Keratinocyte (primary cell): ENCODE results near the gene PLEKHN1. TPM values are rescaled to one million over a fixed set of nuclear protein-coding genes. Genes with fewer than 3 reads are reported as not detected.
"Not testable (repeated sequence)": the region's sequence is repeated elsewhere in the genome, so short reads cannot be mapped to it uniquely, and the experiment has no call there.

Experiments used
- DNase-seq: peaks from one replicate; pipeline ENCODE4 v3.0.0-alpha.2; 2011; ENCODE audit warnings: low read depth, missing footprints, low spot score
- FAIRE-seq: peaks from 2 replicates; lab custom pipeline; 2011; peaks lifted over from hg19 to GRCh38; lab: Jason Lieb, UNC
- H2AFZ ChIP-seq: 2 replicates; pipeline ENCODE4 v1.6.0; 2012; ENCODE audit warnings: low read length, control low read depth, inconsistent platforms; ENCODE audit not compliant: control insufficient read depth
- H3K27ac ChIP-seq: 2 replicates; pipeline ENCODE4 v1.5.1; 2011; ENCODE audit warnings: low read length; ENCODE audit not compliant: control insufficient read depth, insufficient read depth
- H3K27me3 ChIP-seq: 3 replicates; pipeline ENCODE4 v1.6.0; 2011; ENCODE audit warnings: low read length; ENCODE audit not compliant: control insufficient read depth, insufficient read depth; ENCODE audit errors: extremely low read depth
- H3K36me3 ChIP-seq, 2 experiments: 2 replicates in 1 of 2; 3 replicates in 1 of 2; pipeline ENCODE4 v1.5.1; 2011; ENCODE audit warnings: low read length in 2 of 2, mild to moderate bottlenecking in 1 of 2; ENCODE audit not compliant: control insufficient read depth in 2 of 2, insufficient read depth in 2 of 2; ENCODE audit errors: extremely low read depth in 1 of 2
- H3K4me1 ChIP-seq: 3 replicates; pipeline ENCODE4 v1.5.1; 2011; ENCODE audit warnings: low read length; ENCODE audit not compliant: control insufficient read depth, insufficient read depth; ENCODE audit errors: extremely low read depth
- H3K4me2 ChIP-seq: 3 replicates; pipeline ENCODE4 v1.6.0; 2011; ENCODE audit warnings: low read depth, low read length; ENCODE audit not compliant: control insufficient read depth, insufficient read depth; ENCODE audit errors: extremely low read depth
- H3K4me3 ChIP-seq, 3 experiments: fragments of 200-600 bp in 1 of 3; sonication (generic) in 1 of 3; 2 replicates in 2 of 3; 3 replicates in 1 of 3; pipeline ENCODE4 v1.5.1; 2011 to 2016; ENCODE audit warnings: low read length in 3 of 3, mild to moderate bottlenecking in 3 of 3, control low read depth in 2 of 3, inconsistent platforms in 1 of 3, low read depth in 1 of 3, mixed read lengths in 1 of 3, mixed run types in 1 of 3, moderate library complexity in 1 of 3; ENCODE audit not compliant: control insufficient read depth in 2 of 3, insufficient read depth in 2 of 3; ENCODE audit errors: extremely low read depth in 1 of 3
- H3K79me2 ChIP-seq: 2 replicates; pipeline ENCODE4 v1.6.0; 2012; ENCODE audit warnings: low read length; ENCODE audit not compliant: control insufficient read depth, insufficient read depth
- H3K9ac ChIP-seq: 3 replicates; pipeline ENCODE4 v1.6.0; 2011; ENCODE audit warnings: low read length; ENCODE audit not compliant: control insufficient read depth, insufficient read depth; ENCODE audit errors: extremely low read depth
- H3K9me1 ChIP-seq: 3 replicates; pipeline ENCODE4 v1.6.0; 2011; ENCODE audit warnings: low read length; ENCODE audit not compliant: control insufficient read depth, insufficient read depth; ENCODE audit errors: extremely low read depth
- H3K9me3 ChIP-seq: 2 replicates; pipeline ENCODE4 v1.5.1; 2012; ENCODE audit warnings: low read depth, low read length; ENCODE audit not compliant: control insufficient read depth
- H4K20me1 ChIP-seq: 3 replicates; pipeline ENCODE4 v1.6.0; 2011; ENCODE audit warnings: low read length; ENCODE audit not compliant: control insufficient read depth, insufficient read depth; ENCODE audit errors: extremely low read depth
- EZH2 ChIP-seq: IDR thresholded peaks from one replicate; pipeline ENCODE4 v1.6.1; 2012; ENCODE audit warnings: inconsistent platforms, mild to moderate bottlenecking, low read length, moderate library complexity
- dilution Hi-C: fragments of 300-500 bp; cut with MboI; formaldehyde crosslinking; loops from one replicate; pipeline ENCODE4 v1.7.0; 2020; ENCODE audit warnings: low sequenced_read_pairs; ENCODE audit not compliant: extremely low pct_ligation_motif_present
- polyA plus RNA-seq, 5 experiments: library from polyadenylated mRNA; depleted of rRNA in 3 of 5; stranded (reverse) in 3 of 5; stranded (forward) in 1 of 5; unstranded in 1 of 5; fragments of >200 nt; gene quantifications; 1 replicate in 1 of 5; 2 replicates in 3 of 5; 3 replicates in 1 of 5; pipeline versions ENCODE4 v1.2.1 to v1.2.3, GENCODE V29; 2011 to 2012; ENCODE audit warnings: missing spikeins in 2 of 5, low read depth in 1 of 5, low replicate concordance in 1 of 5
- TF ChIP-seq, protein P1 (sequence below), 3 experiments: IDR thresholded peaks in 1 of 3; conservative IDR thresholded peaks in 1 of 3; optimal IDR thresholded peaks in 1 of 3; 2 replicates in 2 of 3; 3 replicates in 1 of 3; pipeline versions ENCODE3 to v1.5.1; 2011; ENCODE audit warnings: low read length in 3 of 3, mild to moderate bottlenecking in 3 of 3, moderate library complexity in 2 of 3, control low read depth in 1 of 3, inconsistent platforms in 1 of 3; ENCODE audit not compliant: insufficient read depth in 2 of 3; ENCODE audit errors: extremely low read depth in 1 of 3

The PLEKHN1 gene
- polyA plus RNA-seq, 1 donor (not counting 4 experiments of a cell fraction or from before 2014, with no cell fraction given): 2.5 TPM

DNA sequence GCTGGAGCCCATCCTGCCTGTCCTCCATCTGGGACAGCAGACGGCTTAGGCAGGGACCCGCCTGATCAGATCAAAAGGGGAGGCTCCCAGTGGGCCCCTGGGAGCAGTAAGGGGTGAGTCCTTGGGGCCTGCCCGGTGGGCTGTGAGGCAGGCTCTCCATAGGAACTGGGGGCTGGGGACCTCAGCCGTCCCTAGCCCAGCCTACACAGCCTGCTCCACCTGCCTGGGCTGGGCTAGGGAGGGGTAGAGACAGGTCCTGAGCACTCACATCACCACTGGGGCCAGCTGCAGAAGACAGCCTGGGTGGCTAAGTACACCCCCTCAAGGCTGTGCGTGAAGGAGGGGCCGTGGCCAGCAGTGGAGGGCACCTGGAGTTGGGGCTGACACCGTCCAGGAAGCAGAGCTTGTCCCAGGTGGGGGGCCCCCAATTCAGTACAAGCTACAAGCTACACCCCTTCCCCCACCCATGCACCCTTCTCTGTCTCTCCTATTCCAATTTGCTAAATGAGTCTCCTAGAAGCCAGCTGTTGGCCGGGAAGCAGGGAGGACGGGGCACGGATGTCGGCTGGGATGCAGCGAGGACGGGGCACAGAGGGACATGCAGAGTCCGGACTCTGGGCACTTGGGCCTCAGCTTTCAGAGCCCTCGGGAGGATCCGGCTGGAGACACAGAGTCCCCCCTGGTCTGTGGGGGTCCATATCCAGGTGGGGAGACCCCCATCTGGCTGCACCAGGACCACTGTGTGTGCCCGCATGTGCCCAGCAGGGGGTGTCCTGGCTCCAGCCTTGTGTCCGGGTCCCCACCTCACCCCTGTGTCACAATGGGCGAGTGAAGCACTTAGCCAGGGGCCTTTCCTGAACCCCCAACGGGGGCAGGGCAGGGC is 48.8 kb downstream of the PLEKHN1 start:
- DNase-seq: no peak
- Histone ChIP-seq H3K4me3 (peak overlapping the region in 1 of 3 experiments; percentile 66), H3K9me1 (no peaks in the 10 kb centered on the region), H3K27ac (no peak overlapping the region), H3K4me2 (peak overlapping the region; percentile 98), H3K27me3 (no peaks in the 10 kb centered on the region), H3K9me3 (no peaks in the 10 kb centered on the region), H2AFZ (no peak overlapping the region), H3K4me1 (peaks cover 12% of the 10 kb centered on the region), H4K20me1 (no peaks in the 10 kb centered on the region), H3K36me3 (no peaks in the 10 kb centered on the region), H3K9ac (no peak overlapping the region), H3K79me2 (peaks cover 9% of the 10 kb centered on the region)
- dilution Hi-C loops: no loop called here
- FAIRE-seq: no peak
- TF ChIP-seq, protein P1, sequence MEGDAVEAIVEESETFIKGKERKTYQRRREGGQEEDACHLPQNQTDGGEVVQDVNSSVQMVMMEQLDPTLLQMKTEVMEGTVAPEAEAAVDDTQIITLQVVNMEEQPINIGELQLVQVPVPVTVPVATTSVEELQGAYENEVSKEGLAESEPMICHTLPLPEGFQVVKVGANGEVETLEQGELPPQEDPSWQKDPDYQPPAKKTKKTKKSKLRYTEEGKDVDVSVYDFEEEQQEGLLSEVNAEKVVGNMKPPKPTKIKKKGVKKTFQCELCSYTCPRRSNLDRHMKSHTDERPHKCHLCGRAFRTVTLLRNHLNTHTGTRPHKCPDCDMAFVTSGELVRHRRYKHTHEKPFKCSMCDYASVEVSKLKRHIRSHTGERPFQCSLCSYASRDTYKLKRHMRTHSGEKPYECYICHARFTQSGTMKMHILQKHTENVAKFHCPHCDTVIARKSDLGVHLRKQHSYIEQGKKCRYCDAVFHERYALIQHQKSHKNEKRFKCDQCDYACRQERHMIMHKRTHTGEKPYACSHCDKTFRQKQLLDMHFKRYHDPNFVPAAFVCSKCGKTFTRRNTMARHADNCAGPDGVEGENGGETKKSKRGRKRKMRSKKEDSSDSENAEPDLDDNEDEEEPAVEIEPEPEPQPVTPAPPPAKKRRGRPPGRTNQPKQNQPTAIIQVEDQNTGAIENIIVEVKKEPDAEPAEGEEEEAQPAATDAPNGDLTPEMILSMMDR (optimal IDR thresholded peaks at IDR 0.05 in 1 of 3, IDR thresholded peaks at IDR 0.05 in 1 of 3, conservative IDR thresholded peaks at IDR 0.05 in 1 of 3; ENCODE audit: extremely low read depth in 1 of 3, insufficient read depth in 2 of 3, low read length in 3 of 3): peak in 2 of 3 experiments; percentile 23 to 70
- no peak for TF ChIP-seq EZH2

DNA sequence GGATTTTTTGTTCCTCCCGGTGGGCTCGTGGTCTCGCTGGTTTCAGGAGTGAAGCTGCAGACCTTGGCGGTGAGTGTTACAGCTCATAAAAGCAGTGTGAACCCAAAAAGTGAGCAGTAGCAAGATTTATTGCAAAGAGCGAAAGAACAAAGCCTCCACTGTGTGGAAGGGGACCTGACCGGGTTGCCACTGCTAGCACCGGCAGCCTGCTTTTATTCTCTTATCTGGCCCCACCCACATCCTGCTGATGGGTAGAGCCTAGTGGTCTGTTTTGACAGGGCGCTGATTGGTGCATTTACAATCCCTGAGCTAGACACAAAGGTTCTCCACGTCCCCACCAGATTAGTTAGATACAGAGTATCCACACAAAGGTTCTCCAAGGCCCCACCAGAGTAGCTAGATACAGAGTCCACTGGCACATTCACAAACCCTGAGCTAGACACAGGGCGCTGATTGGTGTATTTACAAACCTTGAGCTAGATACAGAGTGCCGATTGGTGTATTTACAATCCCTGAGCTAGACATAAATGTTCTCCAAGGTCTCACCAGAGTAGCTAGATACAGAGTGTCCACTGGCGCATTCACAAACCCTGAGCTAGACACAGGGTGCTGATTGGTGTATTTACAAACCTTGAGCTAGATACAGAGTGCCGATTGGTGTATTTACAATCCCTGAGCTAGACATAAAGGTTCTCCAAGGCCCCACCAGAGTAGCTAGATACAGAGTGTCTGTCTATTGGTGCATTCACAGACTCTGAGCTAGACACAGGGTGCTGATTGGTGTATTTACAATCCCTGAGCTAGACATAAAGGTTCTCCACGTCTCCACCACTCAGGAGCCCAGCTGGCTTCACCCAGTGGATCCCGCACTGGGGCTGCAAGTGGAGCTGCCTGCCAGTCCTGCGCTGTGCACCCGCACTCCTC is 51.4 kb downstream of the PLEKHN1 start:
- FAIRE-seq, H3K36me3 ChIP-seq, H4K20me1 ChIP-seq, H2AFZ ChIP-seq, dilution Hi-C loops, H3K4me3 ChIP-seq, H3K9me1 ChIP-seq, DNase-seq, H3K27ac ChIP-seq, H3K9ac ChIP-seq, H3K4me2 ChIP-seq, H3K27me3 ChIP-seq, H3K9me3 ChIP-seq: not testable (repeated sequence)
- Histone ChIP-seq H3K4me1 (peaks cover 25% of the 10 kb centered on the region), H3K79me2 (peaks cover 29% of the 10 kb centered on the region)

GRCh38 chr1:1018321-1018685 is 52.0 kb downstream of the PLEKHN1 start:
- H3K27me3 ChIP-seq, FAIRE-seq, H3K27ac ChIP-seq, DNase-seq, H3K36me3 ChIP-seq, H3K4me2 ChIP-seq, H4K20me1 ChIP-seq, H3K4me3 ChIP-seq, H3K9ac ChIP-seq, H3K9me3 ChIP-seq, H3K9me1 ChIP-seq, dilution Hi-C loops, H2AFZ ChIP-seq: not testable (repeated sequence)
- peaks cover 28% of the 10 kb centered on the region for H3K4me1 ChIP-seq
- peaks cover 36% of the 10 kb centered on the region for H3K79me2 ChIP-seq
